MM.1S (cell line): ENCODE results near the gene USP24.

Source experiments
- DNase-seq: peaks from one replicate; pipeline ENCODE4 v3.0.0-alpha.2; 2015
- H2AFZ ChIP-seq: fragments of 300-600 bp; sonication (generic); 2 replicates; pipeline ENCODE4 v1.6.0; 2016; ENCODE audit warnings: antibody characterized with exemption, low read length
- H3F3A ChIP-seq: fragments of 300-600 bp; sonication (generic); 2 replicates; pipeline ENCODE4 v1.6.1; 2016; ENCODE audit warnings: mild to moderate bottlenecking, antibody characterized with exemption, low read length, moderate library complexity, mixed read lengths; ENCODE audit not compliant: insufficient read depth
- H3K27ac ChIP-seq: fragments of 300-600 bp; sonication (generic); 2 replicates; pipeline ENCODE4 v1.5.1; 2016; ENCODE audit warnings: mild to moderate bottlenecking, low read length
- H3K27me3 ChIP-seq: fragments of 300-600 bp; sonication (generic); replicated peaks from 2 replicates; pipeline ENCODE4 v1.6.0; 2016; ENCODE audit warnings: low read length; ENCODE audit not compliant: insufficient read depth
- H3K36me3 ChIP-seq: fragments of 300-600 bp; sonication (generic); replicated peaks from 2 replicates; pipeline ENCODE4 v1.6.1; 2016; ENCODE audit warnings: mild to moderate bottlenecking, low read length, mixed read lengths; ENCODE audit not compliant: insufficient read depth
- H3K4me1 ChIP-seq: fragments of 300-600 bp; sonication (generic); 2 replicates; pipeline ENCODE4 v1.6.1; 2016; ENCODE audit warnings: low read length, mixed read lengths
- H3K4me2 ChIP-seq: fragments of 300-600 bp; sonication (generic); 2 replicates; pipeline ENCODE4 v1.6.0; 2016; ENCODE audit warnings: low read depth, low read length
- H3K4me3 ChIP-seq: fragments of 300-600 bp; sonication (generic); 2 replicates; pipeline ENCODE4 v1.5.1; 2016; ENCODE audit warnings: low read length, mixed read lengths
- H3K79me2 ChIP-seq: fragments of 300-600 bp; sonication (generic); 2 replicates; pipeline ENCODE4 v1.6.1; 2016; ENCODE audit warnings: mixed run types, low read length, mixed read lengths
- H3K9ac ChIP-seq: fragments of 300-600 bp; sonication (generic); 2 replicates; pipeline ENCODE4 v1.6.1; 2016; ENCODE audit warnings: low read length, mixed read lengths
- H3K9me2 ChIP-seq: fragments of 300-600 bp; sonication (generic); replicated peaks from 2 replicates; pipeline ENCODE4 v1.6.1; 2016; ENCODE audit warnings: mild to moderate bottlenecking, low read length, mixed read lengths; ENCODE audit not compliant: insufficient read depth
- H3K9me3 ChIP-seq: fragments of 300-600 bp; sonication (generic); replicated peaks from 2 replicates; pipeline ENCODE4 v1.6.1; 2016; ENCODE audit warnings: mild to moderate bottlenecking, low read length, mixed read lengths; ENCODE audit not compliant: insufficient read depth
- H4K20me1 ChIP-seq: fragments of 300-600 bp; sonication (generic); 2 replicates; pipeline ENCODE4 v1.6.1; 2016; ENCODE audit warnings: mild to moderate bottlenecking, low read length, moderate library complexity, mixed read lengths; ENCODE audit not compliant: insufficient read depth
- EZH2 ChIP-seq: fragments of 300-600 bp; sonication (generic); optimal IDR thresholded peaks from 2 replicates; pipeline ENCODE3; 2017; ENCODE audit warnings: low read depth, mild to moderate bottlenecking, antibody characterized with exemption, low read length, mixed read lengths
- EZH2phosphoT487 ChIP-seq: fragments of 300-600 bp; sonication (generic); IDR thresholded peaks from 2 replicates; pipeline ENCODE4 v1.6.1; 2018; ENCODE audit warnings: antibody characterized with exemption, low read length
- TF ChIP-seq, protein P1 (sequence below): fragments of 300-600 bp; sonication (generic); IDR thresholded peaks from 2 replicates; pipeline ENCODE4 v1.5.1; 2016; ENCODE audit warnings: antibody characterized with exemption, low read length, mixed read lengths

Gene USP24

DNA sequence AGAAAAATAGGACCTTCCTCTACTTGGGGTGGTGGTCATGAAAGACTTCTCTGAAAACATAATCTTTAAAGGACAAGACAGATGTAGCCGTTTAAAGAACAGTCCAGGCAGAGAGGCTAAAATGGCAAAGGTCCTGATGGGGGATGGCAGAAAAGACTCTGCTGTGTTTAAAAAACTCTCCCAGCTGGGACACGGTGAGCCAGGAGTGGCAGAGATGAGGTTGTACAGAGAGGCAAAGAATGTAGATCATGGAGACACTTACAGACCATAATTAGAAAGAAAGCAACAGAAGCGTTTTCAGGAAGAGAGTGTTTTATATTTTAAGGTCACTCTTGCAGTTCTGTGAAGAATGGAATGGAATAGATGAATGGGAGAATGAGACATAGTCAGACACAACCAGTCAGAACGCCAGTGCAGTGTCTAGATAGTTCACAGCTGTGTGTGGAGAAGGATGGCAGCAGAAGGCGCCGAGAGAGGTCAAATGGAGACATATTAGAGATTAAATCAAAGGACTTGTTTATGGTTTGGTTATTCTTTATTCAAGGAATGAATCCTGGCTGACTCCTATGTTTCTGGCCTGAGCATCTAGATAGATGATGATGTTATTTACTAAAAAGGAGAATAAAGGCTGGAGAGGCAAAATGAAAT lies 47.8 kb downstream of the USP24 start:
- no peaks in the 10 kb centered on the region for H3F3A ChIP-seq
- no peak overlapping the region for H3K4me3 ChIP-seq
- no peaks in the 10 kb centered on the region for H3K9me2 ChIP-seq
- no peak overlapping the region for H3K9ac ChIP-seq
- 0 out of 2 replicates have a peak, but pooled peaks cover 4% of the 10 kb centered on the region for H3K36me3 ChIP-seq
- no peak overlapping the region for H2AFZ ChIP-seq
- peaks cover 9% of the 10 kb centered on the region for H3K4me1 ChIP-seq
- no peak for DNase-seq
- H3K79me2 ChIP-seq: no peaks in the 10 kb centered on the region
- TF ChIP-seq EZH2: no peak
- TF ChIP-seq, protein P1, sequence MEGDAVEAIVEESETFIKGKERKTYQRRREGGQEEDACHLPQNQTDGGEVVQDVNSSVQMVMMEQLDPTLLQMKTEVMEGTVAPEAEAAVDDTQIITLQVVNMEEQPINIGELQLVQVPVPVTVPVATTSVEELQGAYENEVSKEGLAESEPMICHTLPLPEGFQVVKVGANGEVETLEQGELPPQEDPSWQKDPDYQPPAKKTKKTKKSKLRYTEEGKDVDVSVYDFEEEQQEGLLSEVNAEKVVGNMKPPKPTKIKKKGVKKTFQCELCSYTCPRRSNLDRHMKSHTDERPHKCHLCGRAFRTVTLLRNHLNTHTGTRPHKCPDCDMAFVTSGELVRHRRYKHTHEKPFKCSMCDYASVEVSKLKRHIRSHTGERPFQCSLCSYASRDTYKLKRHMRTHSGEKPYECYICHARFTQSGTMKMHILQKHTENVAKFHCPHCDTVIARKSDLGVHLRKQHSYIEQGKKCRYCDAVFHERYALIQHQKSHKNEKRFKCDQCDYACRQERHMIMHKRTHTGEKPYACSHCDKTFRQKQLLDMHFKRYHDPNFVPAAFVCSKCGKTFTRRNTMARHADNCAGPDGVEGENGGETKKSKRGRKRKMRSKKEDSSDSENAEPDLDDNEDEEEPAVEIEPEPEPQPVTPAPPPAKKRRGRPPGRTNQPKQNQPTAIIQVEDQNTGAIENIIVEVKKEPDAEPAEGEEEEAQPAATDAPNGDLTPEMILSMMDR: no peak
- TF ChIP-seq EZH2phosphoT487: no peak
- H3K27me3 ChIP-seq: no peaks in the 10 kb centered on the region
- no peaks in the 10 kb centered on the region for H3K9me3 ChIP-seq
- no peaks in the 10 kb centered on the region for H4K20me1 ChIP-seq
- H3K4me2 ChIP-seq: no peak overlapping the region
- H3K27ac ChIP-seq: no peak overlapping the region

DNA sequence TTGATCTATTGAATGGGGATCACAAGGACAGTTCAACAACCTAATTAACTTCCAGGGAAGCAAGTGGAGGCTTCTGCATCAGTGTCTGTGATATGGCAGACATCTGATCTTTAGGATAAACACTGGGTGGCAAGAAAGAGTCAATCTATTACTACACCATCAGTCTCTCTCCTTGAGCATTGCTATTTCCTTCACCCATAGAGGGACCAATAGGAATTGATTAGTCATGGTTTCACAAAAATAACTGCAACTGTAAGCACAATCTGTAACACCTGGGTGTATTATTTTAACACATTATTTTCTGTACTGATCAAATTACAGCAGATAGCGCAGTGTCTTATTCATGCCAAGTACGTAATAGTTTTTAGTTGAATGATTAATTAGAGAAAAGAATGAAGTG lies 50.3 kb downstream of the USP24 start:
- Histone ChIP-seq H3K4me2 (no peak overlapping the region), H3K79me2 (no peaks in the 10 kb centered on the region), H3K27me3 (no peaks in the 10 kb centered on the region), H3K4me3 (no peak overlapping the region), H2AFZ (no peak overlapping the region), H3K9me3 (no peaks in the 10 kb centered on the region), H3F3A (no peaks in the 10 kb centered on the region), H4K20me1 (no peaks in the 10 kb centered on the region), H3K9ac (no peak overlapping the region), H3K4me1 (peaks cover 9% of the 10 kb centered on the region), H3K27ac (no peak overlapping the region), H3K36me3 (0 out of 2 replicates have a peak, but pooled peaks cover 4% of the 10 kb centered on the region), H3K9me2 (no peaks in the 10 kb centered on the region)
- DNase-seq: no peak
- TF ChIP-seq EZH2phosphoT487: no peak
- TF ChIP-seq EZH2: no peak
- TF ChIP-seq, protein P1: no peak

DNA sequence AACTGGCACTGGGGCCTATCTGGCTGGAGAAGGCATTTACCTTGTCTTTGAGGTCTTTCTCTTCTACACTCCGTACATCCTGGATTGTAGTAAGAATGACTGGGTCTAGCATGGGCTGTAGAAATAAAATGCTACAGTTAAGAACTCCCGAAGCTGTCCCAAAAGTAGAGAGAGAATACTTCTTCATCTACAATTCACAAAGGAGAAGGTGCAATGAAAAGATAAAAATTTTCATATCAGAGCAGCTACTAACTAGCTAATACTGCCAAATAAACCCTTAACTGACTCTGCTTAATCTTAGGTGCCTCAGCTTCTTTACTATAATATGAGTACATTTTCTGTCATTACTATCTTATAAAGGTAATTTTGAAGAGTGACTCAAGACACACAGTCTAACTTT lies 55.6 kb downstream of the USP24 start:
- Histone ChIP-seq H3K9me2 (no peaks in the 10 kb centered on the region), H3K27ac (no peak overlapping the region), H3K9ac (no peak overlapping the region), H3K4me2 (no peak overlapping the region), H4K20me1 (no peaks in the 10 kb centered on the region), H2AFZ (no peak overlapping the region), H3K79me2 (no peaks in the 10 kb centered on the region), H3K4me3 (no peak overlapping the region), H3K9me3 (no peaks in the 10 kb centered on the region), H3F3A (peaks cover 20% of the 10 kb centered on the region), H3K4me1 (peaks cover 23% of the 10 kb centered on the region), H3K27me3 (no peaks in the 10 kb centered on the region), H3K36me3 (peaks cover 11% of the 10 kb centered on the region; the same call in 1 of the 2 replicates)
- TF ChIP-seq, protein P1: no peak
- TF ChIP-seq EZH2phosphoT487 (no peak), EZH2 (no peak)
- DNase-seq: no peak
